ENCODE results near the gene TCF21.
"Not testable (repeated sequence)": the region's sequence is repeated elsewhere in the genome, so short reads cannot be mapped to it uniquely, and the experiment has no call there.

TCF21 gene

DNA sequence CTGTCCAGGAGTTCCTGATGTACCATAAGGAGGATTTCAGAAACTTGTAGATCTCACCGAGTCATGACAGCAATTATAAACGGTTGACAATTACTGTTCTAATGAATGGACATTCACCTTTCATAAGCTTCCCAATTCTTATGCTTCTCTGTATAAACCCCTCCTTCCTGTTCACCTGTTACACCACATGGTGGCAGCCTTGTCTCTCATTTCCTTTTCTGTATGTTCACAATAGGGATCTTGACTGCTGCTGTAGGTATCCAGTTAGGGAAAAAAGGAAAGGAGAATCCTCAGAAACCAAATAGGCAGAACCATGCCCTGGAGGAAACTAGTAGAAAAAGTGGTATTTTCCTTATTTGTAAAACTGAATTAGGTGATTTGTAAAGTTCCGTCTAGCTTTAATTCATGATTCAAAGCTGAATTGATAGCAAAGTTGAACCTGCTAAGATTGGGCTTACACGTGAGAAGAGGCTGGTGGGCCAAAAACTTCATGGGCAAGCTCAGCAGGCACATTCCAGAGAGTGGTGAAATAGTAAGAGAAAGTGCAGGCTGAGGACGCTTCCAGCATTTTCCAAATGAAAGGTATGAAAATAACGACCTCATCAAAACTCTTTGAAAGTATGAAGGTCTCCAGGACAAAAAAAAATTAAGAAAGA is 35.2 kb downstream of the TCF21 start:
- peak; percentile 74 for DNase-seq (ENCODE audit: low spot score)

DNA sequence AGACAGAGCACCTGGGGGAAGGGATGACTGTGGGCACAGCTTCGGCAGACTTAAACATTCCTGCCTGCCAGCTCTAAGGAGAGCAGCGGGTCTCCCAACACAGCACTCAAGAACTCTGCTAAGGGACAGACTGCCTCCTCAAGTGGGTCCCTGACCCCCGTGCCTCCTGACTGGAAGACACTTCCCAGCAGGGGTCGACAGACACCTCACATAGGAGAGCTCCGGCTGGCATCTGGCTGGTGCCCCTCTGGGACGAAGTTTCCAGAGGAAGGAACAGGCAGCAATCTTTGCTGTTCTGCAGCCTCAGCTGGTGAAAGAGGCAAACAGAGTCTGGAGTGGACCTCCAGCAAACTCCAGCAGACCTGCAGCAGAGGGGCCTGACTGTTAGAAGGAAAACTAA is 42.3 kb downstream of the TCF21 start:
- not testable (repeated sequence) for DNase-seq (ENCODE audit: low spot score)

DNA sequence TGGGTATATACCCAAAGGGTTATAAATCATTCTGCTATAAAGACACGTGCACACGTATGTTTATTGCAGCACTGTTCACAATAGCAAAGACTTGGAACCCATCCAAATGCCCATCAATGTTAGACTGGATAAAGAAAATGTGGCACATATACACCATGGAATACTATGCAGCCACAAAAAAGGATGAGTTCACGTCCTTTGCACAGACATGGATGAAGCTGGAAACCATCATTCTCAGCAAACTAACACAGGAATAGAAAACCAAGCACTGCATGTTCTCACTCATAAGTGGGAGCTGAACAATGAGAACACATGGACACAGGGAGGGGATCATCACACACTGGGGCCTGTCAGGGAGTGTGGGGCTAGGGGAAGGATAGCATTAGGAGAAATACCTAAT is 47.4 kb downstream of the TCF21 start:
- DNase-seq (ENCODE audit: low spot score) = not testable (repeated sequence)

- DNase-seq (ENCODE audit: low spot score) = no peak
Observed at GRCh38 chr6:133937909-133938308, 49.0 kb downstream of the TCF21 start.

- no peak for DNase-seq (ENCODE audit: low spot score)
Observed at GRCh38 chr6:133938533-133938932, 49.6 kb downstream of the TCF21 start.

DNA sequence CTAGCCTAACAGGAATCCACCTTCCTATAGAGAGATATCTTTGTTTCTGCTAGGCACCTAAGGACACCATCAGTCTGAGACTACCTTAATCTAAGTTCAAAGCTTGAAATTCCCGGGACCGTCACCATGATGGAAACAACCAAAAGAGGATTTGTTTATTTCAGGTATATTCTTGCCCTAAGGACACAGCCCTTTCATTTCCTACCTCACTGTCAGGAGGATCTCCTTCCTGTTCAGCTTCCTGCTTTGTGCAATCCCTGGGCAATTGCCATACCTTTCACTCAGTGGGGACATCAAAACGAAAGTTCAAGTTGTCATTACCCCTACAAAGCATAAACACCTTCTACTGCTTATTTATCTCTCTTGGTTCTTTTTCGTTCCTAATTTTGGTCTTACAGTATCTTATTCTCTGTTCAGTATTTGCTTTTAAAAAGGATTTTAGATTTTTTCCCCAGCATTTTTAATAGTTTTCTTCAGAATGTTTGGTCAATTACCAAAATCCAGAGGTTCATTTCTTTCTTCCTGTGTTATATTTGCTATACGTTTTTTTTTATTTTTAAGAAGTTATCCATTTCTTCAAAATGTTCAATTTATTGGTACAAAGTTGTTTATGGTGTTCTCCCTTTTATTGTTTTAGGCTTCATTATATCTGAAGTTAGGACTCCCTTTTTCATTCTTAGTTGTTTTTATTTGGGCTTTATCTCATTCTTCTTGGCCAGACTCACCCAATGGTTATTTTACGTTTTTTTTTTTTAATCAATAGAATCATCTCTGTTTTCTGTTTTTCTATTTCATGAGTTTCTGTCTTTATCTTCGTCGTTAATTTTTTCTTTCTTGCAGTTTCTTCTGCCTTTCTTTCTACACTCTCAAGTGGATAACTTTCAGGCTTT is 51.1 kb downstream of the TCF21 start:
- no peak for DNase-seq (ENCODE audit: low spot score)

Measured in GM03348 (cell line).